GM21717 (cell line): Measurements from ENCODE around the gene SIX1.

Experiments
- ATAC-seq: cut with Tn5 transposase; IDR thresholded peaks from one replicate; pipeline ENCODE4 v1.9.1; 2021; ENCODE audit warnings: mild to moderate bottlenecking, moderate library complexity; ENCODE audit not compliant: unreplicated experiment

SIX1 gene

DNA sequence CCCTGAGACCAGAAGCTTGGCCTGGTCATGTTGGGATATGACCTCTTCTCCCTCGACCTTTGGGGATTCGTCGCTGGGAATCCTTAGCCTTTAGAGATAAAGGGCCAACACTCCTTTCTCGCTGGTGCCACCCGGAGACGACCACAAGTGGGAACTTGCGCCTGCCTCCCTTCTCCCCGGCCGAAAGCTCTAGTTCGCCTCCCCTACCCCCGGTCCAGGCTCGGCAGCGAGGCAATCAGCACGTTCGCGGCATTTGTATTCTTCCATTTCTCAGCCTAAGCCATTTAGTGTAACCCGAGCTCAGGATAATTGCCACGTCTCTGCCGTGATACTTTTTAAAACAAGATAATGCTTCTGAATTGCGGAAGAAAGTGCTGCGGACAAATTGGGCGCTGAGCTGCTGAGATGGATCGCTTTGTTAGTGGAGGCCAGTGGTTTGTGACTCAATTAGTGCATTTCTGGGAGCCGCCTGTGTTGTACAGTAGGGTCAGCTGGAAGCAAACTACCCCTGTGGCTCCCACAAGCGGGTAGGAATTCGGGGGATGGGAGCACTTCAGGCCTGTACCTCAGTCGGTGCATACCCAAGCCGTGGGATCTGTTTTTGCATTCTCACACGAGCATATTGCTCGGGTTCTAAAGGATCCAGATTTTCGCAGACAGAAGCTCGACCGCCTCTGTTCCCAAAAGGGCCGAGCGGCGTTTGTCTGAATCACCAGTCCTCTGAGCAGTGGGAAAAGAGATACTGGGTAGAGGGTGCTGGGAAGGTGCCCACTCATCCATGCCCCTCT is 6.8 kb upstream of the SIX1 start:
- ATAC-seq = no peak

- no peak for ATAC-seq
These were observed 6.0 kb upstream of the SIX1 start for GRCh38 chr14:60655119-60655897.

- ATAC-seq = no peak
These were observed 5.1 kb upstream of the SIX1 start for GRCh38 chr14:60654334-60654821.

- no peak for ATAC-seq
These were observed 4.5 kb upstream of the SIX1 start for GRCh38 chr14:60653701-60654161.

DNA sequence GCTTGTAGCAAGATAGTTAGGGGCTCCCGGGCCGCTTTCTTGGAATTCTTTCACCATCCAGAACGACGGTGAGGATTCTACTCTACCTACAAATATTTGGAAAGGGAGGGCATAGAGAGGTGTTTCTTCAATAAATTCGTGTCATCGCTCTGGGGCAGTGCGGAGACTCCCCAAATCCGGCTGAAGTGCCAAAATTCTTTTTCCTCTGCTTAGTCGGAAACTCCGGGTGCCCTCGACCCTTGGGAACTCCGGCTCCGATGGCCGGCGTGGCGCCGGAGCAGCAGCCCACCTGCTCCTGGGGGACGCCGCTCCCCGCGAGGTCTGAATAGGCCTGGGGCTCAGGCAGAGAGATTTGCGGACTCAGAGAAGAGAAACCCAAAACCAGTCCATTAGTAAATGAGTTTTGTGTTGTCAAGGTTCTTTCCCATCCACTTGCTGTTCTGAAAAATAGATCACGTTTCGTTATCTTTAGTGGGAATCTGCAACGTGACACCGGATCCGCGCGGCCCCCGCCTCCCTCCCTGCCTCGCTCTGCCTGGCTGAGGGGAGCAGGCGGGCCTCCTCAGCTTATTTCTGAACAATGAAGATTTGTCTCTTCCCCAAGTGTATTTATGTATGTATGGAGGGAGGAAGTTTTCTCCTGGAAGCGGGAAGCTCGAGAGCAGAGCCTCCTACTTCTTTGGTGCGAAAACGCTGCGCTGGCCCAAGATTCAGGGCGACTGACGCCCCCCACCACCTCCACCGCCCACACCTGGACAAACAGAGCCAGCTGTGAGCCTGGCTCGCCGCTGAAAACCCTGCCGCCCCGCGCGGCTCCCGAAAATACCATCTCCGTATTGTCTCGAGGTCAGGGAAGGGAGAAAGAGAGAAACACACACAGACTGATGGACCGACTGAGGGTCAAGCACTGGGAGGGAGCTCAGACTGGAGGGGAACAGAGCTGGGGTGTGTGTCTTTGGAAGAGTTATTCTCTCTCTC is 3.7 kb upstream of the SIX1 start:
- no peak for ATAC-seq

DNA sequence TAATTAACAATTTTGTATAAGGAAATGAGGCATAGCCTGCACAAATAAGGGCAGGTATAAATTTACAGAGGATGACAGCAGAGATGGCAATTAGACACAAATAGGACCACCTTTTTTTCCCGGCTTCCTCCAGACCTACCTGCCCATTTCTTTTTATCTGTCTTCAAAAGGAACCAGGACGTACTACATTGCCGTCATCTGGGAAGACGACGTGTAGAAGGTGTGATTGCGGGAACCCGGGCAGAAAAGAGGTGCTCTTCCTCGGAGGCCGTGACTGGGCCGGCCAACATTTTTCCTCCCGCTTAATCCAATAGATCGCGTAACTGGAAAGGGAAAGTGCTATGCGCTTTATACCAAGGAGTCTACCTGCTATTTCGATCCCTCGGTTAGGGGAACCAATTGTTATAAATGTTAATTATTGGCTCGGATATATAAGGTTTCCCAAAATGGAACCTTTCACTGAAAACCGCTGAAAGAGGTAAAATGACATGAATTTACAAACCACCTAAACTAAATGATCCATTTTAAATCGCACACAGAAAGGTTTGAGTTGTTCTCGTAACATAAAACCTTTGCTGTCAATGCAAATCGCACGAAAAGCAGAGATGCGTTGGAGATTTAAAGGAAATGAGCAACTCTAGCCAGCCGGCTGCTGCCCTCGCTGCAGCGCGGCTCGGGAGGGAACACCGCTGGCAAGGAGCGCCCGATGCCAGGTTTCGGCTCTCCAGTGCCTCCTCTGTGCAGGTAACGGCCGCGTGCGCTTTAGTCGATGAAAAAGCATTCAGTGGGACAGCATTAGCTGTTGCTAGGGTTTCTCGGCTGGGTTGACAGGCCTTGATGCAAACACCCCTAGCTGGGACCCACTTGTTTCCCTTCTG is 2.8 kb upstream of the SIX1 start:
- ATAC-seq = no peak

GRCh38 chr14:60651086-60651795 is 2.0 kb upstream of the SIX1 start:
- ATAC-seq = no peak

DNA sequence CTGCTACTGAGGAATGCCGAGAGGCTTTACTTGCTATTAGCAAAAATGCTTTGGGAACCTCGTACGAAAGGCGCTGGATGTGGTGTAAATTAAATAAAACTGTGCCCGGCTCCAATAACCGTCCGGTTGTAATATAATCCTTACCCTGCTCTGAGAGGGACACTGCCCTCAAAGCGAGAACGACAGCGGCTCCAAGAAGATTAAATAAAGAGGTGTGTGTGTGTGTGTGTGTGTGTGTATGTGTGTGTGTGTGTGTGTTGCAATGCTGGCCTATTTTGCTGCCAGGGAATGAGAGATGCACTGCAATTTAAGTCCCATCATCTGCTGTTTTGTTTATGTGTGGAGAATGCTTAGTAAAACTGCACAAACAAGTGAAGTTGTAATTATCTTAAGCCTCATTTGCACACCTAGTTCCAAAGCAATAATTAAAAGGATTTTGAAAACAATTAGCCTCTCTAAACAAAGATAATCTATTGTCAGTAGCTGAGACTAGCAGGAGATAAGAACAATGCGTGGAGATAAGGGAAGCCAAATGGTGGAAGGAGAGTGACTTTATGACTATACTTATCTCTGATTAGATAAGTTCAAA is 1.2 kb upstream of the SIX1 start:
- ATAC-seq = no peak

- ATAC-seq = no peak
These were observed 647 bp upstream of the SIX1 start for GRCh38 chr14:60649875-60650372.

GRCh38 chr14:60648249-60648933 is 886 bp downstream of the SIX1 start:
- no peak for ATAC-seq

GRCh38 chr14:60647837-60648248 is 1.4 kb downstream of the SIX1 start:
- no peak for ATAC-seq

DNA sequence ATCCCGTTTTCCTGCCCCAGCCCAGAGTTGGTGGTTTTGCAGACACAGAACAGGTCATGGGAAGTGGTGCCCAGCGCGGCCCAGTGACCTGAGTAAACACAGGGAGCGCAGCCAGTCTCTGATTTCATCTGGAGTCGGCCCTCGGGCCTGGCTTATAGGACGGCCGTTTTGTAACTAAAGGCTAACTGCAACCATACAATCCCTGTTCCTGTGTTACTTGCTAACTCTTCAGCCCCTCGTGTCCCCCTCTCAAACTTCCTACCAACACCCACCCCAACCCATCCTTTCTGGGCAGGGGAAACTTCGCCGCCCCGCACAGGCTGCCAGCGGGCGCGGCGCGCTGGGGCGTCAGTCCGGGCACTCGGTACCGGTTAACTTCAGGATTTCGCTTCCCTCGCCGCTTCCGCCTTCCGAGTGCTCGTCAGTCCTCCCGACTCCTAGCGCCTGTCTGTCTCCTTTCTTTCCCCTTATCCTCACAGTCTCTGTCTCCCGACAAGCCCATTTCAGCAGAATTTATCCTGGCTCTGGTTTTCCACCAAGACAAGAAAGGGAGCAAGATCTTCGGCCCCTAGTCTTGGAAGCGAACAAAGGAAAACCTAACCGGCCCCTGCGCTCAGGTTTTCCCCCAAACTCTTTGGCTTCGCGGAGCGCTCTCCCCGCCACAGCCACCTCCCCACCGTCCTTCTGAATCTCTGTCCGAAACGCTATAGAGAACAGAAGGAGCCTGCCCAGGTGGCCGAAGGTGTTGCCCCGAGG is 2.0 kb downstream of the SIX1 start:
- ATAC-seq = no peak

DNA sequence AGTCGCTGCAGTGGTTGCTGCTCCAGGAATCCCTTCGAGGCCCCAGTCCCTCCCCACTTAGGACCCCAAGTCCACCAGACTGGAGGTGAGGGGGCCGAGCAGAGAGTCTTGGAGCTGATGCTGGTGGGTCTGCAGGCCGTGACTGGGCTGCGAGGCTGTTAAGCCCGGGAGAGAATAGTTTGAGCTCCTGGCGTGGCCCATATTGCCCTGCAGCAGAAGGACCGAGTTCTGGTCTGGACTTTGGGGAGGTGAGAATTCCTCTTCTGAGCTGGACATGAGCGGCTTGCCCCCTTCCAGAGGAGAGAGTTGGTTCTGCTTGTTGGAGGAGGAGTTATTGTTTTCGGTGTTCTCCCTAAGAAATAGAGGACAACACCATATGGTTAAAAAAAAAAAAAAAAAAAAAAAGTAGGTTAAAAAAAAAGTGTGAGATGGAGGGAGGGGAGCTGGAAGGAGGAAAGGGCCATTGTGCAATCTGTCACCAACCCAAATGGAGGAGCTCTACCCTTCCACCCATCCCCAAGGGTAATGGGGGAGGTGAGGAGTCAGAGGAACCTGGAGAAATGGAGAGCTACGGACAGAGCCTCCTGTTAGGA is 3.0 kb downstream of the SIX1 start:
- ATAC-seq = no peak

GRCh38 chr14:60645126-60645741 is 4.0 kb downstream of the SIX1 start:
- ATAC-seq = no peak

- ATAC-seq = no peak
These were observed 4.6 kb downstream of the SIX1 start for GRCh38 chr14:60644666-60645065.

DNA sequence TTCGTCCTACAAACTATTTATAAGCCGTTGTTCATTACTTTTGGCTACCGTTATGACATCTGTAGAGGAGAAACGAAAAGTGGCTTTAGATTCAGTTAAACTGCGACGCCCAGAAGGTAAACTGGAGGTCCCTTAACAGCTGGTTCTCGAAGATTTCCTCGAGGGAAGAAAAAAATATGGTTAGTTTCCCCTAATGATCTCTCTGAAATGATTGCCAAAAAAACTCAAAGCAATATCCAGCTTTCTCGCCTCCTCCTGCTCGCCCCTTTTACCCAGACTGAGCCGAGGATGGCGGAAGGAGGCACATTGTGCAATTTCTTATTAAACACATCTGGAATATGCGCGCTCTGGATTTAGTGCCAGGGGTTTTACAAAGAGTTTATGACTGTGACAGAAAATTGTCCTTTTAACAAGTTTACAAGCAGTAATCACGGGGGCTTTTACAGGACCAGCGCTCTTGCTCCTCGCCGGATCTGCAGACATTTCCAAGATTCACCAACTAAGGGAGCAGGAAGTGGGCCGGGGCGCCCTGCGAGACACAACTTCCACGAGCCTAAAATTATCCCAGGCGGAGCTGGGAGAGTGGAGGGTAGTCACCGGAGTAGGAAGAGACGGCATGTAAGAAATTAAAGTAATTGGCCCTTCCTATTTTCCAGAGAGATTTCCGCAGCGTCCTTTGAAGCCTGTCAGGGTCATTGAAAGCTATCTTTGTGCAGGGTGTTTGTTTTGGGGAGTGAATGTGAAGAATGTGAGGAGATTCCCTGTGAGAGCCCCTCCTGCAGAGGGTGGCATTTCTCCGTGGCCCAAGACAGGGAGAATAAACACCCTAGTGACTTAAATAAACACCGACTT is 5.6 kb downstream of the SIX1 start:
- no peak for ATAC-seq
